Measurements from ENCODE around the gene MYH1. TPM values are rescaled to one million over a fixed set of nuclear protein-coding genes. Genes with fewer than 3 reads are reported as not detected.

MYH1 gene
- total and polyA plus RNA-seq, 2 of the 13 experiments (the other 11 are each of a cell fraction or from before 2014, with no cell fraction given) = 0.01 TPM; not detected in 1

DNA sequence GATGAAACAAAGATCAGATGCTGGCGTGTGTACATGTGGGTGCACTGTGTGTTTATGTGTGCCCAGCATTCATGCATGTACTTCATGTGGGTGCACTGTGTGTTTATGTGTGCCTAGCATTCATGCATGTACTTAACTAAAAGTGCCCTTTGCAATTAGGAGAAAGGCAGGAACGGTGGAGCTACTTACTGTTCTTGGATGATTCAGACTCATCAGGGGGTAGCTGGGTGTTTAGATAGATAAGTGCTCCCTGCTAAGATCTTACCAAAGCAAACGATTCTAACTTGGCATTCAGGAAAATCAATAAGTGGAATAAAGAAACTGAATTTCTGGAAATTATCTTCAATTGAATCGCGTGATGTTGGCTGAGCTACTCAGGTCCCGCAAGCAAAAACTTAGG, 39.7 kb upstream of the MYH1 start (continued):
- TF ChIP-seq, protein P1, sequence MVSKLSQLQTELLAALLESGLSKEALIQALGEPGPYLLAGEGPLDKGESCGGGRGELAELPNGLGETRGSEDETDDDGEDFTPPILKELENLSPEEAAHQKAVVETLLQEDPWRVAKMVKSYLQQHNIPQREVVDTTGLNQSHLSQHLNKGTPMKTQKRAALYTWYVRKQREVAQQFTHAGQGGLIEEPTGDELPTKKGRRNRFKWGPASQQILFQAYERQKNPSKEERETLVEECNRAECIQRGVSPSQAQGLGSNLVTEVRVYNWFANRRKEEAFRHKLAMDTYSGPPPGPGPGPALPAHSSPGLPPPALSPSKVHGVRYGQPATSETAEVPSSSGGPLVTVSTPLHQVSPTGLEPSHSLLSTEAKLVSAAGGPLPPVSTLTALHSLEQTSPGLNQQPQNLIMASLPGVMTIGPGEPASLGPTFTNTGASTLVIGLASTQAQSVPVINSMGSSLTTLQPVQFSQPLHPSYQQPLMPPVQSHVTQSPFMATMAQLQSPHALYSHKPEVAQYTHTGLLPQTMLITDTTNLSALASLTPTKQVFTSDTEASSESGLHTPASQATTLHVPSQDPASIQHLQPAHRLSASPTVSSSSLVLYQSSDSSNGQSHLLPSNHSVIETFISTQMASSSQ (IDR thresholded peaks at IDR 0.05; ENCODE audit: low read depth) = no peak
- TF ChIP-seq, protein P1 (CRISPR knock-in tag; IDR thresholded peaks at IDR 0.05; ENCODE audit: borderline replicate concordance) = no peak
- no peak for TF ChIP-seq ZNF10 (CRISPR knock-in tag; IDR thresholded peaks at IDR 0.05; ENCODE audit: borderline replicate concordance, low read depth)
- no peak for TF ChIP-seq POGZ (CRISPR knock-in tag; IDR thresholded peaks at IDR 0.05)
- TF ChIP-seq, protein P2, sequence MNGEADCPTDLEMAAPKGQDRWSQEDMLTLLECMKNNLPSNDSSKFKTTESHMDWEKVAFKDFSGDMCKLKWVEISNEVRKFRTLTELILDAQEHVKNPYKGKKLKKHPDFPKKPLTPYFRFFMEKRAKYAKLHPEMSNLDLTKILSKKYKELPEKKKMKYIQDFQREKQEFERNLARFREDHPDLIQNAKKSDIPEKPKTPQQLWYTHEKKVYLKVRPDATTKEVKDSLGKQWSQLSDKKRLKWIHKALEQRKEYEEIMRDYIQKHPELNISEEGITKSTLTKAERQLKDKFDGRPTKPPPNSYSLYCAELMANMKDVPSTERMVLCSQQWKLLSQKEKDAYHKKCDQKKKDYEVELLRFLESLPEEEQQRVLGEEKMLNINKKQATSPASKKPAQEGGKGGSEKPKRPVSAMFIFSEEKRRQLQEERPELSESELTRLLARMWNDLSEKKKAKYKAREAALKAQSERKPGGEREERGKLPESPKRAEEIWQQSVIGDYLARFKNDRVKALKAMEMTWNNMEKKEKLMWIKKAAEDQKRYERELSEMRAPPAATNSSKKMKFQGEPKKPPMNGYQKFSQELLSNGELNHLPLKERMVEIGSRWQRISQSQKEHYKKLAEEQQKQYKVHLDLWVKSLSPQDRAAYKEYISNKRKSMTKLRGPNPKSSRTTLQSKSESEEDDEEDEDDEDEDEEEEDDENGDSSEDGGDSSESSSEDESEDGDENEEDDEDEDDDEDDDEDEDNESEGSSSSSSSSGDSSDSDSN (CRISPR knock-in tag; IDR thresholded peaks at IDR 0.05) = no peak
- no peak for TF ChIP-seq RAD21 (CRISPR knock-in tag; IDR thresholded peaks at IDR 0.05)
- no peak for TF ChIP-seq MAZ (IDR thresholded peaks at IDR 0.05; ENCODE audit: borderline replicate concordance, low read depth, low read length)
- no peak for TF ChIP-seq MAZ (CRISPR knock-in tag; IDR thresholded peaks at IDR 0.05; ENCODE audit: low read depth)
- no peak for TF ChIP-seq MED8 (CRISPR knock-in tag; IDR thresholded peaks at IDR 0.05; ENCODE audit: insufficient replicate concordance)
- no peak for TF ChIP-seq ARNTL (CRISPR knock-in tag; IDR thresholded peaks at IDR 0.05)
- TF ChIP-seq, protein P3, sequence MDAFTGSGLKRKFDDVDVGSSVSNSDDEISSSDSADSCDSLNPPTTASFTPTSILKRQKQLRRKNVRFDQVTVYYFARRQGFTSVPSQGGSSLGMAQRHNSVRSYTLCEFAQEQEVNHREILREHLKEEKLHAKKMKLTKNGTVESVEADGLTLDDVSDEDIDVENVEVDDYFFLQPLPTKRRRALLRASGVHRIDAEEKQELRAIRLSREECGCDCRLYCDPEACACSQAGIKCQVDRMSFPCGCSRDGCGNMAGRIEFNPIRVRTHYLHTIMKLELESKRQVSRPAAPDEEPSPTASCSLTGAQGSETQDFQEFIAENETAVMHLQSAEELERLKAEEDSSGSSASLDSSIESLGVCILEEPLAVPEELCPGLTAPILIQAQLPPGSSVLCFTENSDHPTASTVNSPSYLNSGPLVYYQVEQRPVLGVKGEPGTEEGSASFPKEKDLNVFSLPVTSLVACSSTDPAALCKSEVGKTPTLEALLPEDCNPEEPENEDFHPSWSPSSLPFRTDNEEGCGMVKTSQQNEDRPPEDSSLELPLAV (CRISPR knock-in tag; conservative IDR thresholded peaks at IDR 0.05; ENCODE audit: low read depth) = no peak
- TF ChIP-seq, protein P4, sequence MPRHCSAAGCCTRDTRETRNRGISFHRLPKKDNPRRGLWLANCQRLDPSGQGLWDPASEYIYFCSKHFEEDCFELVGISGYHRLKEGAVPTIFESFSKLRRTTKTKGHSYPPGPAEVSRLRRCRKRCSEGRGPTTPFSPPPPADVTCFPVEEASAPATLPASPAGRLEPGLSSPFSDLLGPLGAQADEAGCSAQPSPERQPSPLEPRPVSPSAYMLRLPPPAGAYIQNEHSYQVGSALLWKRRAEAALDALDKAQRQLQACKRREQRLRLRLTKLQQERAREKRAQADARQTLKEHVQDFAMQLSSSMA (CRISPR knock-in tag; IDR thresholded peaks at IDR 0.05) = no peak
- TF ChIP-seq ZNF746 (CRISPR knock-in tag; IDR thresholded peaks at IDR 0.05) = no peak
- TF ChIP-seq TBX2 (CRISPR knock-in tag; IDR thresholded peaks at IDR 0.05; ENCODE audit: borderline replicate concordance) = no peak
- TF ChIP-seq REL (CRISPR knock-in tag; conservative IDR thresholded peaks at IDR 0.05) = no peak
- TF ChIP-seq, protein P5, sequence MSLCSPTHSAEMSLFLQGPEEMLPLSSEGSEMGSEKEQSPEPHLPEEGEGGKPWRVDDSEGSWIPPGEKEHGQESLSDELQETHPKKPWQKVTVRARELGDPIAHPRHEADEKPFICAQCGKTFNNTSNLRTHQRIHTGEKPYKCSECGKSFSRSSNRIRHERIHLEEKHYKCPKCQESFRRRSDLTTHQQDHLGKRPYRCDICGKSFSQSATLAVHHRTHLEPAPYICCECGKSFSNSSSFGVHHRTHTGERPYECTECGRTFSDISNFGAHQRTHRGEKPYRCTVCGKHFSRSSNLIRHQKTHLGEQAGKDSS (CRISPR knock-in tag; IDR thresholded peaks at IDR 0.05; ENCODE audit: borderline replicate concordance, low read depth) = no peak
- TF ChIP-seq, protein P6, sequence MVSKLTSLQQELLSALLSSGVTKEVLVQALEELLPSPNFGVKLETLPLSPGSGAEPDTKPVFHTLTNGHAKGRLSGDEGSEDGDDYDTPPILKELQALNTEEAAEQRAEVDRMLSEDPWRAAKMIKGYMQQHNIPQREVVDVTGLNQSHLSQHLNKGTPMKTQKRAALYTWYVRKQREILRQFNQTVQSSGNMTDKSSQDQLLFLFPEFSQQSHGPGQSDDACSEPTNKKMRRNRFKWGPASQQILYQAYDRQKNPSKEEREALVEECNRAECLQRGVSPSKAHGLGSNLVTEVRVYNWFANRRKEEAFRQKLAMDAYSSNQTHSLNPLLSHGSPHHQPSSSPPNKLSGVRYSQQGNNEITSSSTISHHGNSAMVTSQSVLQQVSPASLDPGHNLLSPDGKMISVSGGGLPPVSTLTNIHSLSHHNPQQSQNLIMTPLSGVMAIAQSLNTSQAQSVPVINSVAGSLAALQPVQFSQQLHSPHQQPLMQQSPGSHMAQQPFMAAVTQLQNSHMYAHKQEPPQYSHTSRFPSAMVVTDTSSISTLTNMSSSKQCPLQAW (CRISPR knock-in tag; IDR thresholded peaks at IDR 0.05) = no peak
